HG03095 (cell line): ENCODE data around the gene PIF1.

ENCODE experiments used
- ATAC-seq: cut with Tn5 transposase; IDR thresholded peaks from one replicate; pipeline ENCODE4 v1.9.1; 2021; ENCODE audit warnings: moderate library complexity; ENCODE audit not compliant: unreplicated experiment

PIF1 gene

GRCh38 chr15:64825431-64826294 lies at the start of gene PIF1:
PIF1 (minus strand) TSS chr15:64825647; CDS start chr15:64824335, 1,312 bp downstream.
- peak; percentile 83 for ATAC-seq

- no peak for ATAC-seq
These were observed 44.9 kb upstream of the PIF1 start for GRCh38 chr15:64870353-64870752.

GRCh38 chr15:64869501-64869900 lies 44.1 kb upstream of the PIF1 start:
- no peak for ATAC-seq

GRCh38 chr15:64865998-64866520 lies 40.6 kb upstream of the PIF1 start:
- ATAC-seq, result no peak

- peak; percentile 55 for ATAC-seq
These were observed 39.9 kb upstream of the PIF1 start for GRCh38 chr15:64865126-64865997.

- no peak for ATAC-seq
These were observed 38.6 kb upstream of the PIF1 start for GRCh38 chr15:64864068-64864467.

- no peak for ATAC-seq
These were observed 37.0 kb upstream of the PIF1 start for GRCh38 chr15:64862408-64862807.

GRCh38 chr15:64861960-64862359 lies 36.5 kb upstream of the PIF1 start:
- no peak for ATAC-seq

- no peak for ATAC-seq
These were observed 35.9 kb upstream of the PIF1 start for GRCh38 chr15:64861331-64861730.

- no peak for ATAC-seq
These were observed 33.8 kb upstream of the PIF1 start for GRCh38 chr15:64859226-64859625.

- ATAC-seq, result no peak
These were observed 32.7 kb upstream of the PIF1 start for GRCh38 chr15:64858021-64858575.

- no peak for ATAC-seq
These were observed 32.0 kb upstream of the PIF1 start for GRCh38 chr15:64857421-64857820.

- no peak for ATAC-seq
These were observed 31.1 kb upstream of the PIF1 start for GRCh38 chr15:64856429-64857145.

- ATAC-seq, result no peak
These were observed 29.9 kb upstream of the PIF1 start for GRCh38 chr15:64855205-64855975.

GRCh38 chr15:64854526-64854925 lies 29.1 kb upstream of the PIF1 start:
- ATAC-seq, result no peak

- ATAC-seq, result no peak
These were observed 28.6 kb upstream of the PIF1 start for GRCh38 chr15:64854041-64854440.

GRCh38 chr15:64851503-64851840 lies 26.0 kb upstream of the PIF1 start:
- ATAC-seq, result no peak

GRCh38 chr15:64850778-64851502 lies 25.5 kb upstream of the PIF1 start:
- ATAC-seq, result no peak
